Epithelial cell of proximal tubule (primary cell): ENCODE data around the gene NUCB2. TPM values are rescaled to one million over a fixed set of nuclear protein-coding genes. Genes with fewer than 3 reads are reported as not detected.

ENCODE experiments used
- DNase-seq: peaks from one replicate; pipeline ENCODE4 v3.0.0-alpha.2; 2011; ENCODE audit warnings: low read depth
- H3K4me3 ChIP-seq: 2 replicates; pipeline ENCODE4 v1.5.1; 2011; ENCODE audit warnings: low read depth, mild to moderate bottlenecking, low read length
- CTCF ChIP-seq: conservative IDR thresholded peaks from 2 replicates; pipeline ENCODE4 v1.5.1; 2012; ENCODE audit warnings: low read depth, mild to moderate bottlenecking, low read length
- total RNA-seq: library from RNA; depleted of rRNA; stranded (reverse); fragments of >200 nt; gene quantifications from 2 replicates; pipeline ENCODE4 v1.2.3, GENCODE V29; 2015

Gene NUCB2
- total RNA-seq, 1 donor from 2014 or later, result 31.5 TPM

GRCh38 chr11:17300372-17300771 is 23.8 kb downstream of the NUCB2 start:
- DNase-seq, result no peak
- H3K4me3 ChIP-seq, result no peak overlapping the region
- no peak for TF ChIP-seq CTCF

- no peak overlapping the region for H3K4me3 ChIP-seq
- no peak for TF ChIP-seq CTCF
- no peak for DNase-seq
These were observed 37.1 kb downstream of the NUCB2 start for GRCh38 chr11:17313349-17314231.

GRCh38 chr11:17314232-17314547 is 37.7 kb downstream of the NUCB2 start:
- no peak overlapping the region for H3K4me3 ChIP-seq
- DNase-seq, result no peak
- no peak for TF ChIP-seq CTCF

GRCh38 chr11:17314904-17315426 is 38.4 kb downstream of the NUCB2 start:
- H3K4me3 ChIP-seq, result no peak overlapping the region
- DNase-seq, result no peak
- TF ChIP-seq CTCF, result no peak

GRCh38 chr11:17328871-17329494 is 52.4 kb downstream of the NUCB2 start:
- H3K4me3 ChIP-seq, result no peak overlapping the region
- no peak for DNase-seq
- TF ChIP-seq CTCF, result peak; percentile 25

GRCh38 chr11:17331669-17332068 is 55.1 kb downstream of the NUCB2 start:
- DNase-seq, result no peak
- no peak overlapping the region for H3K4me3 ChIP-seq
- TF ChIP-seq CTCF, result no peak
